GM12878 (cell line): Measurements from ENCODE around the gene OSGEPL1. TPM values are rescaled to one million over a fixed set of nuclear protein-coding genes. Genes with fewer than 3 reads are reported as not detected.

Experiments
- ASH2L ChIP-seq: fragments of 300-600, 200-600 bp; sonication (generic); IDR thresholded peaks from 2 replicates; pipeline ENCODE4 v1.6.1; 2017; ENCODE audit warnings: low read depth, mild to moderate bottlenecking, borderline replicate concordance
- ATF7 ChIP-seq: fragments of 450-650 bp; IDR thresholded peaks from 2 replicates; pipeline ENCODE4 v1.6.1; 2016; ENCODE audit warnings: low read depth, mild to moderate bottlenecking
- BHLHE40 ChIP-seq, 2 experiments: fragments of 450-650 bp in 1 of 2; IDR thresholded peaks; 2 replicates each; pipeline ENCODE4 v1.6.1; 2011 to 2017; ENCODE audit warnings: low read depth in 2 of 2, borderline replicate concordance in 1 of 2, improper control_type of control experiment in 1 of 2, low read length in 1 of 2, mild to moderate bottlenecking in 1 of 2
- BMI1 ChIP-seq: fragments of 450-650 bp; IDR thresholded peaks from 2 replicates; pipeline ENCODE4 v1.6.1; 2016; ENCODE audit warnings: mild to moderate bottlenecking, moderate library complexity, borderline replicate concordance
- CHD4 ChIP-seq: fragments of 200-600 bp; sonication (generic); IDR thresholded peaks from 2 replicates; pipeline ENCODE4 v1.6.1; 2016; ENCODE audit warnings: mild to moderate bottlenecking
- CTCF ChIP-seq, 3 experiments: IDR thresholded peaks in 2 of 3; conservative IDR thresholded peaks in 1 of 3; 2 replicates each; pipeline ENCODE4 v1.5.1; 2011; ENCODE audit warnings: low read depth in 3 of 3, low read length in 3 of 3, mild to moderate bottlenecking in 3 of 3, control low read depth in 2 of 3, moderate library complexity in 2 of 3, inconsistent platforms in 1 of 3, mixed read lengths in 1 of 3; ENCODE audit not compliant: control insufficient read depth in 2 of 3, insufficient read depth in 1 of 3; ENCODE audit errors: extremely low read depth in 1 of 3
- ETV6 ChIP-seq, 2 experiments: fragments of 450-650 bp in 1 of 2; IDR thresholded peaks in 1 of 2; conservative IDR thresholded peaks in 1 of 2; 2 replicates each; pipeline ENCODE4 v1.6.1; 2014; ENCODE audit warnings: antibody characterized with exemption in 1 of 2, borderline replicate concordance in 1 of 2, low read depth in 1 of 2, mild to moderate bottlenecking in 1 of 2, moderate library complexity in 1 of 2
- FOXM1 ChIP-seq: IDR thresholded peaks from 2 replicates; pipeline ENCODE4 v1.6.1; 2012; ENCODE audit warnings: low read depth, mild to moderate bottlenecking, inconsistent platforms, low read length, moderate library complexity
- KAT2A ChIP-seq: conservative IDR thresholded peaks from 2 replicates; pipeline ENCODE4 v1.6.1; 2011; ENCODE audit warnings: low read depth, low read length; ENCODE audit not compliant: control insufficient read depth
- MYC ChIP-seq: IDR thresholded peaks from 2 replicates; pipeline ENCODE4 v1.6.1; 2011; ENCODE audit warnings: mild to moderate bottlenecking, low read length, moderate library complexity, inconsistent platforms; ENCODE audit not compliant: insufficient read depth, insufficient replicate concordance, insufficient read length, severe bottlenecking
- NFIC ChIP-seq: IDR thresholded peaks from 2 replicates; pipeline ENCODE4 v1.6.1; 2012; ENCODE audit warnings: low read depth, mild to moderate bottlenecking, inconsistent platforms, low read length, moderate library complexity
- NR2C2 ChIP-seq: IDR thresholded peaks from 2 replicates; pipeline ENCODE4 v1.6.1; 2011; ENCODE audit warnings: borderline replicate concordance, low read depth; ENCODE audit not compliant: control insufficient read depth, insufficient read length
- RAD21 ChIP-seq: IDR thresholded peaks from 2 replicates; pipeline ENCODE4 v1.6.1; 2011; ENCODE audit warnings: mild to moderate bottlenecking, low read depth, low read length, moderate library complexity; ENCODE audit not compliant: insufficient read depth
- RFX5 ChIP-seq: IDR thresholded peaks from 2 replicates; pipeline ENCODE4 v1.6.1; 2011; ENCODE audit warnings: low read depth, low read length, improper control_type of control experiment
- SMARCA5 ChIP-seq: fragments of 450-650 bp; IDR thresholded peaks from 2 replicates; pipeline ENCODE4 v1.6.1; 2017; ENCODE audit warnings: mild to moderate bottlenecking
- TAF1 ChIP-seq: IDR thresholded peaks from 2 replicates; pipeline ENCODE4 v1.6.1; 2011; ENCODE audit warnings: mild to moderate bottlenecking, low read depth, low read length, borderline replicate concordance
- USF2 ChIP-seq: IDR thresholded peaks from 2 replicates; pipeline ENCODE4 v1.6.1; 2011; ENCODE audit warnings: low read depth, low read length, improper control_type of control experiment, borderline replicate concordance
- ZBED1 ChIP-seq: IDR thresholded peaks from 2 replicates; pipeline ENCODE4 v1.6.1; 2016; ENCODE audit warnings: borderline replicate concordance
- ZBTB40 ChIP-seq: fragments of 450-650 bp; IDR thresholded peaks from 2 replicates; pipeline ENCODE4 v1.6.1; 2016; ENCODE audit warnings: mild to moderate bottlenecking, moderate library complexity, borderline replicate concordance
- ZSCAN29 ChIP-seq: fragments of 450-650 bp; IDR thresholded peaks from 2 replicates; pipeline ENCODE4 v1.6.1; 2017; ENCODE audit warnings: mild to moderate bottlenecking, moderate library complexity
- polyA plus RNA-seq, 11 experiments: library from polyadenylated mRNA; depleted of rRNA in 4 of 11; unstranded in 6 of 11; stranded (reverse) in 5 of 11; fragments of >200 nt; fragmentation: Nextera tagmentation in 4 of 11; fragmentation: Illumina TruSeq in 1 of 11; extraction: Ambion mirVana in 4 of 11; extraction: Trizol in 1 of 11; gene quantifications; 1 replicate in 1 of 11; 2 replicates in 10 of 11; pipeline versions ENCODE4 v1.2.1 to v1.2.3, GENCODE V29; 2011 to 2016; ENCODE audit warnings: inconsistent platforms in 2 of 11, missing spikeins in 2 of 11, low read depth in 1 of 11
- total RNA-seq, 4 experiments: library from RNA; depleted of rRNA in 3 of 4; stranded (reverse); fragments of >200 nt in 3 of 4; fragmentation: Illumina TruSeq in 1 of 4; extraction: Trizol in 1 of 4; gene quantifications; 2 replicates each; pipeline versions ENCODE4 v1.2.1 to v1.2.3, GENCODE V29; 2013 to 2021

Gene OSGEPL1
- total and polyA plus RNA-seq, 10 of the 15 experiments (the other 5 are each of a cell fraction or from before 2014, with no cell fraction given): 6.7 to 18.0 (median 9.4) TPM

- TF ChIP-seq NFIC (peak; percentile 40; the same call in 1 of the 2 replicates), KAT2A (no peak), ATF7 (peak; percentile 99), CTCF (IDR thresholded peaks at IDR 0.05 in 2 of 3, conservative IDR thresholded peaks at IDR 0.05 in 1 of 3; ENCODE audit: control insufficient read depth in 2 of 3, extremely low read depth in 1 of 3, insufficient read depth in 1 of 3, low read depth in 3 of 3, low read length in 3 of 3) (peak; percentile 50 to 60 (median 53); a peak in 5 of 6 replicates), SMARCA5 (peak; percentile 46), BHLHE40 (IDR thresholded peaks at IDR 0.05; ENCODE audit: borderline replicate concordance in 1 of 2, low read depth in 2 of 2, low read length in 1 of 2) (peak in 1 of 2 experiments; percentile 75; a peak in 2 of 4 replicates), BMI1 (no peak; the same call in 1 of the 2 replicates), ETV6 (conservative IDR thresholded peaks at IDR 0.05 in 1 of 2, IDR thresholded peaks at IDR 0.05 in 1 of 2; ENCODE audit: borderline replicate concordance in 1 of 2, low read depth in 1 of 2) (no peak), NR2C2 (no peak), USF2 (peak; percentile 54; the same call in 1 of the 2 replicates), ASH2L (peak; percentile 83; the same call in 1 of the 2 replicates), RAD21 (peak; percentile 16; the same call in 1 of the 2 replicates), MYC (no peak), RFX5 (no peak), ZBED1 (peak; percentile 20; the same call in 1 of the 2 replicates), CHD4 (no peak), TAF1 (peak; percentile 70), ZBTB40 (peak; percentile 94), FOXM1 (peak; percentile 71), ZSCAN29 (no peak)
These were observed at the start of gene OSGEPL1 (continued) for GRCh38 chr2:189762551-189763298.
